CD8-positive, alpha-beta memory T cell (primary cell): ENCODE measurements around the gene DIAPH2. TPM values are rescaled to one million over a fixed set of nuclear protein-coding genes. Genes with fewer than 3 reads are reported as not detected.

Source experiments
- CTCF ChIA-PET: fragments of 350-600 bp; sonication (Branson Sonifier 250); formaldehyde crosslinking; loops from one replicate; lab custom pipeline; 2021; ENCODE audit warnings: antibody characterized with exemption; lab: Charles Lee
- POLR2A ChIA-PET: fragments of 350-600 bp; sonication (Branson Sonifier 250); formaldehyde crosslinking; loops from one replicate; lab custom pipeline; 2021; ENCODE audit warnings: antibody characterized with exemption; lab: Charles Lee
- DNase-seq, 5 donors: peaks; one replicate each; pipeline versions ENCODE4 v3.0.0 to v3.0.0-alpha.2; 2020 to 2022; ENCODE audit warnings: mixed read lengths in 1 of 5
- H3K27ac ChIP-seq: one replicate; pipeline ENCODE4 v1.7.0; 2013; ENCODE audit warnings: low read depth, mild to moderate bottlenecking, low read length, moderate library complexity
- H3K27me3 ChIP-seq: 2 replicates; pipeline ENCODE4 v1.7.0; 2013; ENCODE audit warnings: low read length, mild to moderate bottlenecking; ENCODE audit not compliant: insufficient read depth, poor library complexity, severe bottlenecking
- H3K36me3 ChIP-seq: 2 replicates; pipeline ENCODE4 v1.7.0; 2013; ENCODE audit warnings: mild to moderate bottlenecking, low read length, moderate library complexity; ENCODE audit not compliant: insufficient read depth
- H3K4me1 ChIP-seq: 2 replicates; pipeline ENCODE4 v1.7.0; 2013; ENCODE audit warnings: mild to moderate bottlenecking, low read length, moderate library complexity; ENCODE audit not compliant: insufficient read depth
- H3K4me3 ChIP-seq: 2 replicates; pipeline ENCODE4 v1.7.0; 2013; ENCODE audit warnings: mild to moderate bottlenecking, low read length
- H3K9me3 ChIP-seq: 2 replicates; pipeline ENCODE4 v1.7.0; 2013; ENCODE audit warnings: mild to moderate bottlenecking, low read length
- H3K27ac Mint-ChIP-seq, 8 donors: one replicate each; pipeline ENCODE4 v1.8.0; 2020 to 2021; ENCODE audit warnings: mixed read lengths in 8 of 8, mild to moderate bottlenecking in 6 of 8, inconsistent platforms in 3 of 8, moderate library complexity in 3 of 8
- H3K27me3 Mint-ChIP-seq, 2 donors: one replicate each; pipeline ENCODE4 v1.8.0; 2020 to 2021; ENCODE audit warnings: mixed read lengths in 2 of 2, mild to moderate bottlenecking in 1 of 2, moderate library complexity in 1 of 2
- H3K36me3 Mint-ChIP-seq, 3 donors: one replicate each; pipeline ENCODE4 v1.8.0; 2020 to 2021; ENCODE audit warnings: mixed read lengths in 3 of 3, inconsistent platforms in 1 of 3, mild to moderate bottlenecking in 1 of 3
- H3K4me1 Mint-ChIP-seq, 3 donors: one replicate each; pipeline ENCODE4 v1.8.0; 2020 to 2021; ENCODE audit warnings: mixed read lengths in 3 of 3, inconsistent platforms in 1 of 3, mild to moderate bottlenecking in 1 of 3
- H3K4me3 Mint-ChIP-seq, 7 donors: one replicate each; pipeline ENCODE4 v1.8.0; 2020 to 2021; ENCODE audit warnings: mixed read lengths in 7 of 7, mild to moderate bottlenecking in 6 of 7, moderate library complexity in 4 of 7, inconsistent platforms in 2 of 7
- H3K9me3 Mint-ChIP-seq, 5 donors: one replicate each; pipeline ENCODE4 v1.8.0; 2020 to 2022; ENCODE audit warnings: mixed read lengths in 5 of 5, mild to moderate bottlenecking in 3 of 5, moderate library complexity in 2 of 5, inconsistent platforms in 1 of 5
- polyA plus RNA-seq: library from polyadenylated mRNA; unstranded; fragments of 300-500 nt; fragmentation: Illumina TruSeq; gene quantifications from one replicate; pipeline ENCODE4 v1.2.3, GENCODE V29; 2021
- total RNA-seq, 2 experiments: library from RNA; stranded (reverse); gene quantifications; one replicate each; pipeline ENCODE4 v1.2.3, GENCODE V29; 2021

Gene DIAPH2
- total and polyA plus RNA-seq, 3 experiments from 2014 or later, result 5.6 to 11.5 (median 6.0) TPM

GRCh38 chrX:97267396-97268181, 582.9 kb downstream of the DIAPH2 start:
- POLR2A ChIA-PET, result no interaction called here
- H3K36me3 ChIP-seq, result no peaks in the 10 kb centered on the region
- Mint-ChIP-seq H3K4me1 (no peaks in the 10 kb centered on the region), H3K36me3 (peaks cover 0 to 4% (median 0%) of the 10 kb centered on the region in 3 donors), H3K9me3 (no peaks in the 10 kb centered on the region), H3K27me3 (peaks cover 0 to 2% of the 10 kb centered on the region in 2 donors), H3K4me3 (no peak overlapping the region), H3K27ac (no peak overlapping the region)
- no peak overlapping the region for H3K27ac ChIP-seq
- no peak for DNase-seq
- H3K9me3 ChIP-seq, result no peaks in the 10 kb centered on the region
- H3K27me3 ChIP-seq, result no peaks in the 10 kb centered on the region
- CTCF ChIA-PET, result interaction anchor here (0.7 kb wide), 1 partner anchor 9 kb away, joined by 3 read pairs; no protein-coding TSS in a partner anchor
- H3K4me3 ChIP-seq, result no peak overlapping the region
- no peaks in the 10 kb centered on the region for H3K4me1 ChIP-seq

- Histone ChIP-seq H3K9me3 (no peaks in the 10 kb centered on the region), H3K36me3 (no peaks in the 10 kb centered on the region), H3K27me3 (no peaks in the 10 kb centered on the region), H3K4me1 (no peaks in the 10 kb centered on the region), H3K27ac (no peak overlapping the region), H3K4me3 (no peak overlapping the region)
- no peak for DNase-seq
- no peak overlapping the region for H3K27ac Mint-ChIP-seq
- ChIA-PET CTCF (no interaction called here), POLR2A (no interaction called here)
- peaks cover 0 to 2% of the 10 kb centered on the region in 2 donors for H3K27me3 Mint-ChIP-seq
- H3K4me3 Mint-ChIP-seq, result no peak overlapping the region
- peaks cover 0 to 4% (median 0%) of the 10 kb centered on the region in 3 donors for H3K36me3 Mint-ChIP-seq
- no peaks in the 10 kb centered on the region for H3K4me1 Mint-ChIP-seq
- H3K9me3 Mint-ChIP-seq, result no peaks in the 10 kb centered on the region
These were observed 583.6 kb downstream of the DIAPH2 start for GRCh38 chrX:97268182-97268680.

- CTCF ChIA-PET, result no interaction called here
- Histone ChIP-seq H3K27ac (no peak overlapping the region), H3K36me3 (no peaks in the 10 kb centered on the region), H3K27me3 (no peaks in the 10 kb centered on the region), H3K4me1 (no peaks in the 10 kb centered on the region), H3K9me3 (no peaks in the 10 kb centered on the region), H3K4me3 (no peak overlapping the region)
- H3K36me3 Mint-ChIP-seq, result peaks cover 0 to 2% (median 0%) of the 10 kb centered on the region in 3 donors
- H3K4me1 Mint-ChIP-seq, result no peaks in the 10 kb centered on the region
- no peaks in the 10 kb centered on the region for H3K27me3 Mint-ChIP-seq
- POLR2A ChIA-PET, result no interaction called here
- DNase-seq, result no peak
- no peak overlapping the region for H3K4me3 Mint-ChIP-seq
- no peaks in the 10 kb centered on the region for H3K9me3 Mint-ChIP-seq
- no peak overlapping the region for H3K27ac Mint-ChIP-seq
These were observed 599.9 kb downstream of the DIAPH2 start for GRCh38 chrX:97284531-97284930.

- ChIA-PET CTCF (no interaction called here), POLR2A (no interaction called here)
- Histone ChIP-seq H3K27me3 (no peaks in the 10 kb centered on the region), H3K36me3 (no peaks in the 10 kb centered on the region), H3K4me1 (no peaks in the 10 kb centered on the region), H3K4me3 (no peak overlapping the region), H3K9me3 (no peaks in the 10 kb centered on the region), H3K27ac (no peak overlapping the region)
- H3K36me3 Mint-ChIP-seq, result peaks cover 0 to 5% (median 0%) of the 10 kb centered on the region in 3 donors
- H3K27ac Mint-ChIP-seq, result no peak overlapping the region
- H3K4me3 Mint-ChIP-seq, result no peak overlapping the region
- no peak for DNase-seq
- no peaks in the 10 kb centered on the region for H3K9me3 Mint-ChIP-seq
- H3K4me1 Mint-ChIP-seq, result no peaks in the 10 kb centered on the region
- H3K27me3 Mint-ChIP-seq, result no peaks in the 10 kb centered on the region
These were observed 605.6 kb downstream of the DIAPH2 start for GRCh38 chrX:97290199-97290598.

- no peaks in the 10 kb centered on the region for H3K27me3 ChIP-seq
- H3K4me3 Mint-ChIP-seq, result no peak overlapping the region
- H3K36me3 Mint-ChIP-seq, result peaks cover 0 to 5% (median 2%) of the 10 kb centered on the region in 3 donors
- no peak overlapping the region for H3K4me3 ChIP-seq
- no peaks in the 10 kb centered on the region for H3K9me3 ChIP-seq
- no peaks in the 10 kb centered on the region for H3K9me3 Mint-ChIP-seq
- POLR2A ChIA-PET, result no interaction called here
- no peak for DNase-seq
- H3K36me3 ChIP-seq, result no peaks in the 10 kb centered on the region
- CTCF ChIA-PET, result no interaction called here
- H3K27ac ChIP-seq, result no peak overlapping the region
- H3K4me1 ChIP-seq, result no peaks in the 10 kb centered on the region
- H3K27me3 Mint-ChIP-seq, result no peaks in the 10 kb centered on the region
- H3K27ac Mint-ChIP-seq, result no peak overlapping the region
- H3K4me1 Mint-ChIP-seq, result no peaks in the 10 kb centered on the region
These were observed 609.4 kb downstream of the DIAPH2 start for GRCh38 chrX:97294041-97294440.

- no peaks in the 10 kb centered on the region for H3K4me1 ChIP-seq
- H3K36me3 ChIP-seq, result no peaks in the 10 kb centered on the region
- H3K27ac ChIP-seq, result no peak overlapping the region
- H3K27me3 ChIP-seq, result no peaks in the 10 kb centered on the region
- H3K4me1 Mint-ChIP-seq, result no peaks in the 10 kb centered on the region
- DNase-seq, result no peak
- CTCF ChIA-PET, result no interaction called here
- POLR2A ChIA-PET, result no interaction called here
- H3K27ac Mint-ChIP-seq, result no peak overlapping the region
- H3K27me3 Mint-ChIP-seq, result no peaks in the 10 kb centered on the region
- H3K4me3 Mint-ChIP-seq, result no peak overlapping the region
- peaks cover 0 to 5% (median 2%) of the 10 kb centered on the region in 3 donors for H3K36me3 Mint-ChIP-seq
- H3K9me3 ChIP-seq, result no peaks in the 10 kb centered on the region
- H3K9me3 Mint-ChIP-seq, result peaks cover 0 to 2% (median 0%) of the 10 kb centered on the region in 5 donors
- no peak overlapping the region for H3K4me3 ChIP-seq
These were observed 611.3 kb downstream of the DIAPH2 start for GRCh38 chrX:97295954-97296353.

- Mint-ChIP-seq H3K27ac (no peak overlapping the region), H3K9me3 (no peaks in the 10 kb centered on the region), H3K4me3 (no peak overlapping the region), H3K36me3 (peaks cover 0 to 1% (median 0%) of the 10 kb centered on the region in 3 donors), H3K27me3 (no peaks in the 10 kb centered on the region), H3K4me1 (no peaks in the 10 kb centered on the region)
- Histone ChIP-seq H3K9me3 (no peaks in the 10 kb centered on the region), H3K27ac (no peak overlapping the region), H3K27me3 (no peaks in the 10 kb centered on the region), H3K4me3 (no peak overlapping the region), H3K4me1 (no peaks in the 10 kb centered on the region), H3K36me3 (no peaks in the 10 kb centered on the region)
- DNase-seq, result no peak
- POLR2A ChIA-PET, result no interaction called here
- CTCF ChIA-PET, result no interaction called here
These were observed 622.3 kb downstream of the DIAPH2 start for GRCh38 chrX:97306771-97307470.

- Mint-ChIP-seq H3K4me3 (no peak overlapping the region), H3K36me3 (peaks cover 0 to 1% (median 0%) of the 10 kb centered on the region in 3 donors), H3K27me3 (no peaks in the 10 kb centered on the region), H3K9me3 (no peaks in the 10 kb centered on the region), H3K4me1 (no peaks in the 10 kb centered on the region), H3K27ac (no peak overlapping the region)
- Histone ChIP-seq H3K9me3 (no peaks in the 10 kb centered on the region), H3K36me3 (no peaks in the 10 kb centered on the region), H3K4me3 (no peak overlapping the region), H3K4me1 (no peaks in the 10 kb centered on the region), H3K27me3 (no peaks in the 10 kb centered on the region), H3K27ac (no peak overlapping the region)
- POLR2A ChIA-PET, result no interaction called here
- CTCF ChIA-PET, result no interaction called here
- DNase-seq, result no peak
These were observed 623.5 kb downstream of the DIAPH2 start for GRCh38 chrX:97308171-97308570.
